Uterus (tissue), 2 donors: ENCODE results near the gene C2CD3.

ENCODE experiments used
- CTCF ChIP-seq, 4 experiments: fragments of 200-600 bp in 2 of 4; fragments of 450-650 bp in 2 of 4; sonication (generic) in 2 of 4; IDR thresholded peaks; one replicate each; pipeline ENCODE4 v1.5.1; 2016 to 2019; ENCODE audit warnings: antibody characterized with exemption in 4 of 4, mild to moderate bottlenecking in 2 of 4, moderate library complexity in 1 of 4
- POLR2A ChIP-seq, 2 donors: fragments of 450-650 bp; IDR thresholded peaks; one replicate each; pipeline ENCODE4 v1.6.1; 2016; ENCODE audit warnings: antibody characterized with exemption in 2 of 2, mild to moderate bottlenecking in 1 of 2, moderate library complexity in 1 of 2

DNA sequence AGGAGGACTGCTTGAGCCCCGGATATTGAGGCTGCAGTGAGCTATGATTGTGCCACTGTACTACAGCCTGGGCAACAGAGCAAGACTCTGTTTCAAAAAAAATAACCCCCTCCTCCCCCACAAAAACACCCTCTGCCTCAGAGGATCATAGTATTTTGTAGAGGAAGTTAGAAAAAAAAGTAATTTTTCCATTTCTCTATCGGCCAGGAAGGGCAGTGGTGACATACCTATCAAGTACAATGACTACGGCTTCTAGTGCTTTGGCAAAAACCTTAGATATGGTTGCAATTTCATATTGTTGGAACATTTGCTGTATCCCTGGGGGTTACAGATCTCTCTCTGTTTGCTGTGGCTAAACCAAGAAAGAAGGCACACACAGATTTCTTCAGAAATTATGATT lies 28.9 kb downstream of the C2CD3 start:
- TF ChIP-seq CTCF (IDR thresholded peaks at IDR 0.05) (no peak), POLR2A (IDR thresholded peaks at IDR 0.05) (no peak)
